IMR-90 (cell line): ENCODE results near the gene ERP27. TPM values are rescaled to one million over a fixed set of nuclear protein-coding genes. Genes with fewer than 3 reads are reported as not detected.

Experiments
- ATAC-seq: fragments of 200-7000 bp; cut with Tn5 transposase; 2 replicates; pipeline ENCODE4 v1.9.1; 2020; ENCODE audit warnings: low read depth, mild to moderate bottlenecking, moderate library complexity
- BruUV-seq: library from RNA; stranded (reverse); fragments of 400-500 nt; replicated peaks from 2 replicates; lab custom pipeline; 2021; lab: Mats Ljungman, UMichigan
- CTCF ChIA-PET: fragments of 300-600 bp; formaldehyde crosslinking; extraction: SDS; loops from one replicate; lab custom pipeline; 2021; ENCODE audit warnings: antibody characterized with exemption; lab: Yijun Ruan, JAX
- POLR2A ChIA-PET: fragments of 300-600 bp; sonication (Branson Sonifier 250); formaldehyde crosslinking; loops from one replicate; lab custom pipeline; 2022; ENCODE audit warnings: antibody characterized with exemption; ENCODE audit not compliant: unreplicated experiment; lab: Charles Lee
- DNase-seq: peaks from one replicate; pipeline ENCODE4 v3.0.0; 2013
- H2AFZ ChIP-seq: replicated peaks from 2 replicates; pipeline ENCODE3; 2013; ENCODE audit warnings: low read length, mild to moderate bottlenecking; ENCODE audit not compliant: poor library complexity
- H2AK5ac ChIP-seq: 2 replicates; pipeline ENCODE4 v1.6.1; 2013; ENCODE audit warnings: low read depth, low read length, inconsistent platforms
- H2AK9ac ChIP-seq: replicated peaks from 2 replicates; pipeline ENCODE3; 2013; ENCODE audit warnings: mild to moderate bottlenecking, low read depth, low read length, moderate library complexity; ENCODE audit not compliant: poor library complexity
- H2BK120ac ChIP-seq: 2 replicates; pipeline ENCODE4 v1.6.1; 2013; ENCODE audit warnings: low read depth, low read length, inconsistent platforms
- H2BK15ac ChIP-seq: 3 replicates; pipeline ENCODE4 v1.6.1; 2013; ENCODE audit warnings: low read depth, low read length, inconsistent platforms
- H2BK20ac ChIP-seq: 2 replicates; pipeline ENCODE4 v1.6.1; 2013; ENCODE audit warnings: low read depth, mild to moderate bottlenecking, inconsistent platforms, low read length, moderate library complexity
- H2BK5ac ChIP-seq: 2 replicates; pipeline ENCODE4 v1.6.1; 2013; ENCODE audit warnings: mild to moderate bottlenecking, low read depth, low read length, inconsistent platforms; ENCODE audit not compliant: poor library complexity, severe bottlenecking
- H3K14ac ChIP-seq: replicated peaks from 2 replicates; pipeline ENCODE4 v1.6.1; 2013; ENCODE audit warnings: low read depth, low read length, inconsistent platforms
- H3K18ac ChIP-seq: 2 replicates; pipeline ENCODE4 v1.6.1; 2013; ENCODE audit warnings: low read depth, low read length, control low read depth
- H3K23ac ChIP-seq: 2 replicates; pipeline ENCODE4 v1.6.1; 2013; ENCODE audit warnings: low read depth, low read length, inconsistent platforms
- H3K27ac ChIP-seq: 2 replicates; pipeline ENCODE4 v1.5.1; 2013; ENCODE audit warnings: mild to moderate bottlenecking, control low read depth, low read length; ENCODE audit not compliant: insufficient read depth
- H3K27me3 ChIP-seq: 2 replicates; pipeline ENCODE4 v1.6.1; 2013; ENCODE audit warnings: low read length; ENCODE audit not compliant: control insufficient read depth, insufficient read depth
- H3K36me3 ChIP-seq: 2 replicates; pipeline ENCODE4 v1.6.1; 2013; ENCODE audit warnings: low read length, mixed read lengths; ENCODE audit not compliant: control insufficient read depth, insufficient read depth
- H3K4ac ChIP-seq: 2 replicates; pipeline ENCODE4 v1.6.1; 2013; ENCODE audit warnings: low read depth, low read length, inconsistent platforms
- H3K4me1 ChIP-seq: 2 replicates; pipeline ENCODE4 v1.6.1; 2013; ENCODE audit warnings: low read length, mixed read lengths; ENCODE audit not compliant: control insufficient read depth, insufficient read depth
- H3K4me2 ChIP-seq: 2 replicates; pipeline ENCODE4 v1.6.1; 2013; ENCODE audit warnings: low read depth, mild to moderate bottlenecking, control low read depth, low read length, moderate library complexity
- H3K4me3 ChIP-seq: 2 replicates; pipeline ENCODE4 v1.5.1; 2013; ENCODE audit warnings: low read depth, mild to moderate bottlenecking, control low read depth, low read length, moderate library complexity; ENCODE audit not compliant: insufficient read depth
- H3K56ac ChIP-seq: 2 replicates; pipeline ENCODE4 v1.6.1; 2013; ENCODE audit warnings: low read length, inconsistent platforms; ENCODE audit not compliant: insufficient read depth; ENCODE audit errors: extremely low read depth
- H3K79me1 ChIP-seq, 2 experiments: 2 replicates each; pipeline ENCODE4 v1.6.1; 2013; ENCODE audit warnings: low read length in 2 of 2, inconsistent platforms in 1 of 2, low read depth in 1 of 2
- H3K9ac ChIP-seq: 2 replicates; pipeline ENCODE4 v1.6.1; 2013; ENCODE audit warnings: low read depth, low read length, control low read depth
- H3K9me1 ChIP-seq: 2 replicates; pipeline ENCODE4 v1.6.1; 2013; ENCODE audit warnings: low read length, inconsistent platforms; ENCODE audit not compliant: insufficient read depth
- H3K9me3 ChIP-seq: 2 replicates; pipeline ENCODE4 v1.6.1; 2013; ENCODE audit warnings: low read length; ENCODE audit not compliant: control insufficient read depth, insufficient read depth
- H4K20me1 ChIP-seq: 2 replicates; pipeline ENCODE4 v1.6.1; 2013; ENCODE audit warnings: low read length, inconsistent platforms; ENCODE audit not compliant: insufficient read depth
- H4K5ac ChIP-seq: 2 replicates; pipeline ENCODE4 v1.6.1; 2013; ENCODE audit warnings: mild to moderate bottlenecking, low read depth, low read length, control low read depth
- H4K8ac ChIP-seq, 2 experiments: 2 replicates each; pipeline ENCODE4 v1.6.1; 2013; ENCODE audit warnings: low read depth in 2 of 2, low read length in 2 of 2, control low read depth in 1 of 2, inconsistent platforms in 1 of 2
- H4K91ac ChIP-seq: 2 replicates; pipeline ENCODE4 v1.6.1; 2013; ENCODE audit warnings: low read depth, low read length, inconsistent platforms; ENCODE audit not compliant: insufficient read depth
- BHLHE40 ChIP-seq: fragments of 150-350 bp; IDR thresholded peaks from 2 replicates; pipeline ENCODE4 v1.6.1; 2016; ENCODE audit warnings: mild to moderate bottlenecking, low read depth, low read length
- CEBPB ChIP-seq: IDR thresholded peaks from 2 replicates; pipeline ENCODE4 v1.6.1; 2012; ENCODE audit warnings: low read depth, low read length, improper control_type of control experiment
- CHD1 ChIP-seq: IDR thresholded peaks from 2 replicates; pipeline ENCODE4 v1.6.1; 2012; ENCODE audit warnings: low read depth, low read length, improper control_type of control experiment
- CTCF ChIP-seq: conservative IDR thresholded peaks from 2 replicates; pipeline ENCODE4 v1.5.1; 2012; ENCODE audit warnings: mild to moderate bottlenecking, low read depth, low read length, improper control_type of control experiment
- MAFK ChIP-seq: IDR thresholded peaks from 2 replicates; pipeline ENCODE4 v1.6.1; 2012; ENCODE audit warnings: low read depth, low read length, improper control_type of control experiment
- MAZ ChIP-seq: IDR thresholded peaks from 2 replicates; pipeline ENCODE4 v1.6.1; 2012; ENCODE audit warnings: low read depth, mild to moderate bottlenecking, low read length, improper control_type of control experiment, moderate library complexity, borderline replicate concordance
- NFE2L2 ChIP-seq: fragments of 150-350 bp; IDR thresholded peaks from 2 replicates; pipeline ENCODE4 v1.6.1; 2016; ENCODE audit warnings: low read depth, mild to moderate bottlenecking, low read length
- POLR2A ChIP-seq: IDR thresholded peaks from 2 replicates; pipeline ENCODE4 v1.6.1; 2012; ENCODE audit warnings: mild to moderate bottlenecking, low read depth, low read length
- RAD21 ChIP-seq: IDR thresholded peaks from 2 replicates; pipeline ENCODE4 v1.6.1; 2012; ENCODE audit warnings: low read length, improper control_type of control experiment
- RCOR1 ChIP-seq: IDR thresholded peaks from 2 replicates; pipeline ENCODE4 v1.6.1; 2012; ENCODE audit warnings: mild to moderate bottlenecking, low read length, improper control_type of control experiment; ENCODE audit not compliant: insufficient replicate concordance
- RFX5 ChIP-seq: IDR thresholded peaks from 2 replicates; pipeline ENCODE4 v1.8.0; 2012; ENCODE audit warnings: low read depth, mild to moderate bottlenecking, low read length, moderate library complexity
- SMC3 ChIP-seq: fragments of 150-350 bp; IDR thresholded peaks from 2 replicates; pipeline ENCODE4 v1.6.1; 2016; ENCODE audit warnings: low read depth, mild to moderate bottlenecking, antibody characterized with exemption, low read length, moderate library complexity
- USF2 ChIP-seq: fragments of 150-350 bp; IDR thresholded peaks from 2 replicates; pipeline ENCODE4 v1.6.1; 2017; ENCODE audit warnings: mild to moderate bottlenecking, antibody characterized with exemption, low read length, low read depth
- WGBS, 2 experiments: methylation state at CpG; one replicate each; pipeline versions ENCODE4 v1.1.5 to v1.1.7; 2013; ENCODE audit warnings: missing lambda C conversion rate in 2 of 2; ENCODE audit not compliant: insufficient read length in 1 of 2; ENCODE audit errors: extremely low coverage in 2 of 2; 5-methylcytosine and 5-hydroxymethylcytosine counted together
- dilution Hi-C: fragments of 300-500 bp; cut with HindIII; formaldehyde crosslinking; loops from one replicate; pipeline ENCODE4 v1.14.3; 2018; ENCODE audit warnings: low sequenced_read_pairs; ENCODE audit not compliant: unreplicated experiment
- in situ Hi-C: fragments of 300-500 bp; cut with MboI; formaldehyde crosslinking; loops from 3 replicates; pipeline ENCODE4 v1.14.3; 2019; ENCODE audit warnings: low sequenced_read_pairs, inconsistent platforms, mixed read lengths
- intact Hi-C: fragments of 100-400 bp; cut with micrococcal nuclease; formaldehyde crosslinking; loops from 2 replicates; pipeline ENCODE4 v1.10.0; 2022
- polyA plus RNA-seq, 3 experiments: library from polyadenylated mRNA; depleted of rRNA; stranded (reverse); fragments of >200 nt; gene quantifications; 2 replicates each; pipeline ENCODE4 v1.2.3, GENCODE V29; 2012; ENCODE audit warnings: low replicate concordance in 1 of 3
- total RNA-seq: library from RNA; depleted of rRNA; stranded (reverse); fragments of >200 nt; gene quantifications from 2 replicates; pipeline ENCODE4 v1.2.3, GENCODE V29; 2012

Gene ERP27
- total and polyA plus RNA-seq, 2 of the 4 experiments (the other 2 are of a cell fraction): not detected

- no peak for TF ChIP-seq CHD1
- no peak for TF ChIP-seq BHLHE40
These were observed 6.4 kb downstream of the ERP27 start (continued) for GRCh38 chr12:14931791-14932560.

- H2BK120ac ChIP-seq: peak overlapping the region; percentile 49; the same call in 1 of the 2 replicates
- H3K9me1 ChIP-seq: no peaks in the 10 kb centered on the region; the same call in 1 of the 2 replicates
- H3K23ac ChIP-seq: no peak overlapping the region
- peak overlapping the region; percentile 78; the same call in 1 of the 2 replicates for H4K5ac ChIP-seq
- no peak overlapping the region for H3K4me3 ChIP-seq
- H3K14ac ChIP-seq: no peak overlapping the region
- peak overlapping the region; percentile 80; the same call in 1 of the 2 replicates for H3K18ac ChIP-seq
- BruUV-seq: no TSS peak
- in situ Hi-C loops (no loop called here), intact Hi-C loops (loop anchor here (2.0 kb wide), 1 partner anchor 63 kb away; no protein-coding TSS in a partner anchor), dilution Hi-C loops (no loop called here)
- H2AK9ac ChIP-seq: no peak overlapping the region
- peak overlapping the region; percentile 18 for H2BK5ac ChIP-seq
- H3K4ac ChIP-seq: no peak overlapping the region
- H2AK5ac ChIP-seq: no peak overlapping the region
- H2AFZ ChIP-seq: no peak overlapping the region
- POLR2A ChIA-PET: no interaction called here
- H3K4me2 ChIP-seq: no peak overlapping the region
- peak overlapping the region; percentile 56 for H2BK20ac ChIP-seq
- no peaks in the 10 kb centered on the region for H3K9me3 ChIP-seq
- H4K8ac ChIP-seq: 0 out of 4 replicates have a peak overlapping the region, but pooled peaks of 1 of the 2 experiments have one; percentile 15
- 0 out of 3 replicates have a peak overlapping the region, but pooled peaks have one; percentile 40 for H2BK15ac ChIP-seq
- WGBS, 2 experiments: 73% methylated on average over 3 of the region's 4 CpGs; no CpG with 5 or more reads in 1 of the 2 experiments
- no peak for ATAC-seq
- no peak overlapping the region for H3K9ac ChIP-seq
- no peaks in the 10 kb centered on the region for H3K27me3 ChIP-seq
- DNase-seq: no peak
- no peak overlapping the region for H3K27ac ChIP-seq
- no peaks in the 10 kb centered on the region for H3K79me1 ChIP-seq
- no peaks in the 10 kb centered on the region for H4K20me1 ChIP-seq
- H3K56ac ChIP-seq: no peak overlapping the region
- CTCF ChIA-PET: interaction anchor here (0.7 kb wide), 1 partner anchor 22 kb away, joined by 3 read pairs; no protein-coding TSS in a partner anchor
- H3K4me1 ChIP-seq: peaks cover 7% of the 10 kb centered on the region
- H4K91ac ChIP-seq: no peak overlapping the region
- no peaks in the 10 kb centered on the region for H3K36me3 ChIP-seq
- TF ChIP-seq RCOR1 (no peak), NFE2L2 (no peak), BHLHE40 (no peak), MAZ (no peak), CEBPB (no peak), SMC3 (no peak), MAFK (no peak), RAD21 (no peak), POLR2A (no peak), USF2 (no peak), RFX5 (no peak), CTCF (no peak)
These were observed 7.0 kb downstream of the ERP27 start for GRCh38 chr12:14931359-14931758.
